Measurements from ENCODE around the gene SMPD1.

GRCh38 chr11:6437993-6438392, 47.7 kb downstream of the SMPD1 start:
- TF ChIP-seq POLR2A (IDR thresholded peaks at IDR 0.05) (no peak), EP300 (IDR thresholded peaks at IDR 0.05) (no peak), CTCF (IDR thresholded peaks at IDR 0.05) (no peak), POLR2AphosphoS5 (IDR thresholded peaks at IDR 0.05) (no peak)
